CD14-positive monocyte (primary cell): Measurements from ENCODE around the gene TMEM247. TPM values are rescaled to one million over a fixed set of nuclear protein-coding genes. Genes with fewer than 3 reads are reported as not detected.
A peak's percentile ranks its signal among the peaks of the same experiment; 100 is the strongest.

Experiments used
- DNase-seq, 3 donors: peaks; one replicate each; pipeline ENCODE4 v3.0.0-alpha.2; 2011 to 2022
- H2AFZ ChIP-seq: 2 replicates; pipeline ENCODE4 v1.6.0; 2012; ENCODE audit warnings: mild to moderate bottlenecking, low read depth, low read length, inconsistent platforms; ENCODE audit not compliant: insufficient read depth, poor library complexity, severe bottlenecking
- H3K27ac ChIP-seq, 2 donors: 1 replicate in 1 of 2; 2 replicates in 1 of 2; pipeline ENCODE4 v1.5.1; 2012 to 2013; ENCODE audit warnings: low read length in 2 of 2, control low read depth in 1 of 2, inconsistent platforms in 1 of 2, low read depth in 1 of 2, mild to moderate bottlenecking in 1 of 2
- H3K27me3 ChIP-seq, 2 donors: one replicate each; pipeline versions ENCODE4 v1.6.0 to v1.6.1; 2011 to 2013; ENCODE audit warnings: low read length in 2 of 2; ENCODE audit not compliant: control insufficient read depth in 2 of 2, insufficient read depth in 2 of 2
- H3K36me3 ChIP-seq, 2 donors: replicated peaks in 1 of 2; 1 replicate in 1 of 2; 2 replicates in 1 of 2; pipeline versions ENCODE4 v1.5.1 to v1.6.1; 2012 to 2013; ENCODE audit warnings: low read length in 2 of 2, control low read depth in 1 of 2, inconsistent platforms in 1 of 2, mild to moderate bottlenecking in 1 of 2; ENCODE audit not compliant: insufficient read depth in 2 of 2, control insufficient read depth in 1 of 2
- H3K4me1 ChIP-seq, 2 donors: 1 replicate in 1 of 2; 2 replicates in 1 of 2; pipeline versions ENCODE4 v1.5.1 to v1.6.1; 2012 to 2013; ENCODE audit warnings: low read length in 2 of 2, control low read depth in 1 of 2, inconsistent platforms in 1 of 2, mild to moderate bottlenecking in 1 of 2, moderate library complexity in 1 of 2; ENCODE audit not compliant: insufficient read depth in 2 of 2, control insufficient read depth in 1 of 2
- H3K4me2 ChIP-seq: replicated peaks from 2 replicates; pipeline ENCODE3; 2012; ENCODE audit warnings: low read length, moderate library complexity, mild to moderate bottlenecking; ENCODE audit not compliant: poor library complexity, severe bottlenecking; ENCODE audit errors: extremely low read depth
- H3K4me3 ChIP-seq, 3 experiments: fragments of 200-600 bp in 1 of 3; sonication (generic) in 1 of 3; replicated peaks in 1 of 3; 1 replicate in 2 of 3; 2 replicates in 1 of 3; pipeline ENCODE4 v1.5.1; 2011 to 2013; ENCODE audit warnings: low read length in 3 of 3, mild to moderate bottlenecking in 3 of 3, control low read depth in 2 of 3, low read depth in 2 of 3, inconsistent platforms in 1 of 3, moderate library complexity in 1 of 3
- H3K79me2 ChIP-seq: 2 replicates; pipeline ENCODE4 v1.6.0; 2012; ENCODE audit warnings: mild to moderate bottlenecking, control low read depth, inconsistent platforms, low read length, moderate library complexity; ENCODE audit not compliant: insufficient read depth
- H3K9ac ChIP-seq: 2 replicates; pipeline ENCODE4 v1.6.0; 2017; ENCODE audit warnings: low read length, mild to moderate bottlenecking; ENCODE audit not compliant: insufficient read depth, poor library complexity, severe bottlenecking
- H3K9me3 ChIP-seq, 2 donors: replicated peaks in 1 of 2; 1 replicate in 1 of 2; 2 replicates in 1 of 2; pipeline versions ENCODE4 v1.5.1 to v1.6.1; 2012 to 2013; ENCODE audit warnings: low read length in 2 of 2, control low read depth in 1 of 2; ENCODE audit not compliant: control insufficient read depth in 1 of 2, insufficient read depth in 1 of 2
- H4K20me1 ChIP-seq: 2 replicates; pipeline ENCODE4 v1.6.0; 2012; ENCODE audit warnings: mild to moderate bottlenecking, low read length, control low read depth, moderate library complexity; ENCODE audit not compliant: insufficient read depth
- H3K27ac Mint-ChIP-seq, 7 donors: one replicate each; pipeline ENCODE4 v1.8.0; 2020; ENCODE audit warnings: mild to moderate bottlenecking in 7 of 7, mixed read lengths in 7 of 7, moderate library complexity in 6 of 7, inconsistent platforms in 2 of 7
- H3K27me3 Mint-ChIP-seq, 3 donors: one replicate each; pipeline ENCODE4 v1.8.0; 2021 to 2022; ENCODE audit warnings: low read depth in 3 of 3, mild to moderate bottlenecking in 3 of 3, mixed read lengths in 3 of 3, moderate library complexity in 3 of 3, inconsistent platforms in 1 of 3
- H3K36me3 Mint-ChIP-seq, 2 donors: one replicate each; pipeline ENCODE4 v1.8.0; 2020; ENCODE audit warnings: mixed read lengths in 2 of 2, inconsistent platforms in 1 of 2, mild to moderate bottlenecking in 1 of 2
- H3K4me1 Mint-ChIP-seq: one replicate; pipeline ENCODE4 v1.8.0; 2020; ENCODE audit warnings: mild to moderate bottlenecking, mixed read lengths
- H3K4me3 Mint-ChIP-seq, 2 donors: one replicate each; pipeline ENCODE4 v1.8.0; 2020; ENCODE audit warnings: mild to moderate bottlenecking in 2 of 2, mixed read lengths in 2 of 2, moderate library complexity in 1 of 2
- H3K9me3 Mint-ChIP-seq, 7 donors: one replicate each; pipeline ENCODE4 v1.8.0; 2020 to 2022; ENCODE audit warnings: mixed read lengths in 7 of 7, mild to moderate bottlenecking in 6 of 7, moderate library complexity in 6 of 7, inconsistent platforms in 2 of 7
- WGBS: methylation state at CpG from one replicate; pipeline ENCODE4 v1.1.5; 2013; ENCODE audit warnings: missing lambda C conversion rate; ENCODE audit not compliant: insufficient coverage; 5-methylcytosine and 5-hydroxymethylcytosine counted together
- intact Hi-C, 2 donors: fragments of 100-400 bp; cut with micrococcal nuclease; formaldehyde crosslinking; loops; one replicate each; pipeline versions ENCODE4 v1.15.0 to v1.15.1; 2023
- polyA plus RNA-seq, 3 donors: library from polyadenylated mRNA; depleted of rRNA in 1 of 3; unstranded in 2 of 3; stranded (reverse) in 1 of 3; fragments of 300-500 nt in 2 of 3; fragments of >200 nt in 1 of 3; fragmentation: Illumina TruSeq in 2 of 3; gene quantifications; 1 replicate in 2 of 3; 2 replicates in 1 of 3; pipeline ENCODE4 v1.2.3, GENCODE V29; 2012 to 2021
- TF ChIP-seq, protein P1 (sequence below): fragments of 200-600 bp; IDR thresholded peaks from one replicate; pipeline ENCODE4 v1.8.0; 2022; ENCODE audit warnings: antibody characterized with exemption, mild to moderate bottlenecking

TMEM247 gene
- polyA plus RNA-seq, 3 donors, result not detected

DNA sequence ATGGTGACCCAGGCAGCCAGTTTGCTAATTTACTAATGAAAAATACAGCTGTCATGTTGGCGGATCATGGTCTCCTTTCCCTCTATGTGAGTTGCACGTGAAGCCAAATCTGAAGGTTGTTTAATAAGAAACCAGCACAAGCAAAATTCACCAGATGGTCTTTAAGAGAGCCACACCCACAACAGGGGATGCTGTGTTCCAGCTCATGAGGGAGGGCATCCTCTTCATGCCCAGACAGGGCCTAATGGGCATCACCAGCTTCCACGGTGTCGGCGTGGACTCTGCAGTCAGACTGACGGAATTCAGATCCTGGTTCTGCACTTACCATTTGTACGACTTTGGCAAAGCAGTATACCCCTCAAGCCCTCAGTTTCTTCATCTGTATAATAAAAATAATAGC lies 39.9 kb downstream of the TMEM247 start:
- H3K4me2 ChIP-seq, result no peak overlapping the region
- H3K9me3 Mint-ChIP-seq, result peaks cover 12 to 25% (median 18%) of the 10 kb centered on the region in 7 donors
- no peaks in the 10 kb centered on the region for H3K27me3 ChIP-seq
- peaks cover 21% of the 10 kb centered on the region for H3K4me1 Mint-ChIP-seq
- TF ChIP-seq, protein P1, sequence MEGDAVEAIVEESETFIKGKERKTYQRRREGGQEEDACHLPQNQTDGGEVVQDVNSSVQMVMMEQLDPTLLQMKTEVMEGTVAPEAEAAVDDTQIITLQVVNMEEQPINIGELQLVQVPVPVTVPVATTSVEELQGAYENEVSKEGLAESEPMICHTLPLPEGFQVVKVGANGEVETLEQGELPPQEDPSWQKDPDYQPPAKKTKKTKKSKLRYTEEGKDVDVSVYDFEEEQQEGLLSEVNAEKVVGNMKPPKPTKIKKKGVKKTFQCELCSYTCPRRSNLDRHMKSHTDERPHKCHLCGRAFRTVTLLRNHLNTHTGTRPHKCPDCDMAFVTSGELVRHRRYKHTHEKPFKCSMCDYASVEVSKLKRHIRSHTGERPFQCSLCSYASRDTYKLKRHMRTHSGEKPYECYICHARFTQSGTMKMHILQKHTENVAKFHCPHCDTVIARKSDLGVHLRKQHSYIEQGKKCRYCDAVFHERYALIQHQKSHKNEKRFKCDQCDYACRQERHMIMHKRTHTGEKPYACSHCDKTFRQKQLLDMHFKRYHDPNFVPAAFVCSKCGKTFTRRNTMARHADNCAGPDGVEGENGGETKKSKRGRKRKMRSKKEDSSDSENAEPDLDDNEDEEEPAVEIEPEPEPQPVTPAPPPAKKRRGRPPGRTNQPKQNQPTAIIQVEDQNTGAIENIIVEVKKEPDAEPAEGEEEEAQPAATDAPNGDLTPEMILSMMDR, result no peak
- no peaks in the 10 kb centered on the region for H3K36me3 Mint-ChIP-seq
- intact Hi-C loops, result no loop called here
- H3K27ac Mint-ChIP-seq, result peak overlapping the region in 1 of 7 donors; percentile 5
- no CpG with 5 or more reads among the region's 7 CpGs for WGBS
- H3K4me1 ChIP-seq, result peaks cover 13 to 22% of the 10 kb centered on the region in 2 donors
- H4K20me1 ChIP-seq, result no peaks in the 10 kb centered on the region
- H3K4me3 ChIP-seq, result no peak overlapping the region
- H3K36me3 ChIP-seq, result no peaks in the 10 kb centered on the region
- no peak for DNase-seq
- peaks cover 0 to 4% (median 0%) of the 10 kb centered on the region in 3 donors for H3K27me3 Mint-ChIP-seq
- no peak overlapping the region for H3K4me3 Mint-ChIP-seq
- no peak overlapping the region for H2AFZ ChIP-seq
- H3K9me3 ChIP-seq, result peaks cover 3 to 13% of the 10 kb centered on the region in 2 donors
- no peaks in the 10 kb centered on the region for H3K79me2 ChIP-seq
- H3K9ac ChIP-seq, result no peak overlapping the region
- H3K27ac ChIP-seq, result no peak overlapping the region

DNA sequence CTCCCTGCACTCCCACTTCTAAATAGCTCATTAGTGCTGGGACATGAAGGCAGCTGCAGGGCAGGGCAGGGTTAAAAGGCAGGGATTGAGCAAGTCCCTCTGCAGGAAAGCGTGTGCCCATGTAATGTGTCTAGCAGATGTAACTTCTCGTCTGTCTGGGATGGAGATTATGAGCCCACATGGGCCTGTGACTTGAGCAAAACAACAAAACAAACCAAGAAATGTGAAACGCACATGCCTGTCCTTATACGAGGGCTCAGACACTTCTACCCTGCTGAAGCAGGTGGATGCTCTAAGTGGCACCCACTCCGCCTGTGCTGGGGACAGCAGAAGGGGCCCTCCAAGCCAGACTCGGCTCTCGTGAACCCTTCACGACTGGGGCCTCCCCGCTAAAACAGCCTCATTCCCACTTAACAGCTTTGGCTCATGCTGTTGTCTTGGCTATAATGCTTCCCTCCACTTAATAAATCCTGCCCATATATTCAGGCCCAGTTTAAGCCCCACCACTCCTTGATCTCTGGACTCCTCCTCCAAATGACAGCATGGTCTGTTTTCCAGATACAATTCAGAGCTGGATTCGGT lies 40.9 kb downstream of the TMEM247 start:
- WGBS, result 31% methylated on average over 4 of the region's 10 CpGs
- Histone ChIP-seq H3K79me2 (no peaks in the 10 kb centered on the region), H3K36me3 (no peaks in the 10 kb centered on the region), H2AFZ (no peak overlapping the region), H3K4me3 (peak overlapping the region in 1 of 3 experiments; percentile 18), H3K9me3 (peaks cover 3 to 7% of the 10 kb centered on the region in 2 donors), H4K20me1 (no peaks in the 10 kb centered on the region), H3K4me1 (peaks cover 13 to 22% of the 10 kb centered on the region in 2 donors), H3K4me2 (no peak overlapping the region), H3K27me3 (no peaks in the 10 kb centered on the region), H3K9ac (no peak overlapping the region), H3K27ac (peak overlapping the region in 1 of 2 donors; percentile 82)
- Mint-ChIP-seq H3K27me3 (peaks cover 0 to 2% (median 2%) of the 10 kb centered on the region in 3 donors), H3K36me3 (peaks cover 0 to 7% of the 10 kb centered on the region in 2 donors), H3K4me1 (peaks cover 24% of the 10 kb centered on the region), H3K27ac (peak overlapping the region in 5 of 7 donors; percentile 19 to 90 (median 27)), H3K9me3 (peaks cover 9 to 22% (median 13%) of the 10 kb centered on the region in 7 donors), H3K4me3 (no peak overlapping the region)
- intact Hi-C loops, result no loop called here
- DNase-seq, result no peak
- TF ChIP-seq, protein P1, result no peak
